Omental fat pad (tissue), 4 donors: ENCODE data around the gene ODAD4. TPM values are rescaled to one million over a fixed set of nuclear protein-coding genes. Genes with fewer than 3 reads are reported as not detected.

Source experiments
- ATAC-seq: fragments of 150-250 bp; one replicate; pipeline ENCODE4 v1.9.1; 2016; ENCODE audit warnings: mild to moderate bottlenecking, moderate library complexity; ENCODE audit not compliant: low FRiP score
- DNase-seq: peaks from one replicate; pipeline ENCODE4 v3.0.0-alpha.2; 2019; ENCODE audit warnings: low spot score
- total RNA-seq, 4 donors: library from RNA; depleted of rRNA; stranded (reverse); fragments of >200 nt; gene quantifications; one replicate each; pipeline ENCODE4 v1.1.0, GENCODE V29; 2016
- TF ChIP-seq, protein P1 (sequence below), 3 donors: fragments of 450-650 bp; IDR thresholded peaks; one replicate each; pipeline ENCODE4 v1.5.1; 2016 to 2017; ENCODE audit warnings: antibody characterized with exemption in 3 of 3, mild to moderate bottlenecking in 3 of 3, moderate library complexity in 2 of 3

ODAD4 gene
- total RNA-seq, 4 donors from 2014 or later, result 0.19 to 0.96 (median 0.49) TPM

DNA sequence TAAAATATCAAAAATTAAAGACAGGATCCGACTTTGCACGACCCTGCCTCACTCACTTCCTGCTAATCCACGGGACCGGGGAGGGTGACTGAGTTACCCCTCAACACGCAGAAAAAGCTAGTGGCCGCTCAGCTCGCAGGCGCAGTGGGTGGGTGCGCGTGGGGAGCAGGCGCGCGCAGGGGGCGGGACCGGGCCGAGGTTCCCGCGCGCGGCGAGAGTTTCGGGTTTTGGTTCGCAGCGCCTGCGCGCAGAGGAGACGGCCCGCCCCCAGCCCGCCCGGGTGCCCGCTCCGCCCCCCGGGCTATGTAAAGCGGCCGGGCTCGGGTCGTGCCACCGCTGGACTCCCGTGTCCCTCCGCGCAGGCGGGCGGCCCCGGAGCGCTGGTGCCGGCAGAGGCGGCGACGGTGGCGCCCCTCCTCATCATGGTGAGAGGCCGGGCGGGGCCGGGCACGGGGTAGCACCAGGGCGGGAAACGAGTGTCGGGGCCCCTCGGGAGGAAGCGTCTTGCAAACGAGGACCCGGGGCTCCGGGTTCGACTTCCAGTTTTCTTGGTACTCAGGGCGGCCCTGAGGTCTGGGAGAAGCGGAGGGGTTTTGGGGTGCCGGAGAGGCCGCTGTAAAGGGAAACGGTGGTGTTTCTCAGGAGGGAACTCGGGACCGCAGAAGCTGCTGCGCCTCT, 36.2 kb downstream of the ODAD4 start, which contains the start of gene CNP:
Gene CNP, plus strand, starts transcription at position 333 of the 678 bp plus-strand sequence. Its CDS starts 90 bp downstream, at position 423.
- TF ChIP-seq, protein P1, sequence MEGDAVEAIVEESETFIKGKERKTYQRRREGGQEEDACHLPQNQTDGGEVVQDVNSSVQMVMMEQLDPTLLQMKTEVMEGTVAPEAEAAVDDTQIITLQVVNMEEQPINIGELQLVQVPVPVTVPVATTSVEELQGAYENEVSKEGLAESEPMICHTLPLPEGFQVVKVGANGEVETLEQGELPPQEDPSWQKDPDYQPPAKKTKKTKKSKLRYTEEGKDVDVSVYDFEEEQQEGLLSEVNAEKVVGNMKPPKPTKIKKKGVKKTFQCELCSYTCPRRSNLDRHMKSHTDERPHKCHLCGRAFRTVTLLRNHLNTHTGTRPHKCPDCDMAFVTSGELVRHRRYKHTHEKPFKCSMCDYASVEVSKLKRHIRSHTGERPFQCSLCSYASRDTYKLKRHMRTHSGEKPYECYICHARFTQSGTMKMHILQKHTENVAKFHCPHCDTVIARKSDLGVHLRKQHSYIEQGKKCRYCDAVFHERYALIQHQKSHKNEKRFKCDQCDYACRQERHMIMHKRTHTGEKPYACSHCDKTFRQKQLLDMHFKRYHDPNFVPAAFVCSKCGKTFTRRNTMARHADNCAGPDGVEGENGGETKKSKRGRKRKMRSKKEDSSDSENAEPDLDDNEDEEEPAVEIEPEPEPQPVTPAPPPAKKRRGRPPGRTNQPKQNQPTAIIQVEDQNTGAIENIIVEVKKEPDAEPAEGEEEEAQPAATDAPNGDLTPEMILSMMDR (IDR thresholded peaks at IDR 0.05), result no peak
- peak; percentile 69 for DNase-seq
- peak; percentile 89 for ATAC-seq

DNA sequence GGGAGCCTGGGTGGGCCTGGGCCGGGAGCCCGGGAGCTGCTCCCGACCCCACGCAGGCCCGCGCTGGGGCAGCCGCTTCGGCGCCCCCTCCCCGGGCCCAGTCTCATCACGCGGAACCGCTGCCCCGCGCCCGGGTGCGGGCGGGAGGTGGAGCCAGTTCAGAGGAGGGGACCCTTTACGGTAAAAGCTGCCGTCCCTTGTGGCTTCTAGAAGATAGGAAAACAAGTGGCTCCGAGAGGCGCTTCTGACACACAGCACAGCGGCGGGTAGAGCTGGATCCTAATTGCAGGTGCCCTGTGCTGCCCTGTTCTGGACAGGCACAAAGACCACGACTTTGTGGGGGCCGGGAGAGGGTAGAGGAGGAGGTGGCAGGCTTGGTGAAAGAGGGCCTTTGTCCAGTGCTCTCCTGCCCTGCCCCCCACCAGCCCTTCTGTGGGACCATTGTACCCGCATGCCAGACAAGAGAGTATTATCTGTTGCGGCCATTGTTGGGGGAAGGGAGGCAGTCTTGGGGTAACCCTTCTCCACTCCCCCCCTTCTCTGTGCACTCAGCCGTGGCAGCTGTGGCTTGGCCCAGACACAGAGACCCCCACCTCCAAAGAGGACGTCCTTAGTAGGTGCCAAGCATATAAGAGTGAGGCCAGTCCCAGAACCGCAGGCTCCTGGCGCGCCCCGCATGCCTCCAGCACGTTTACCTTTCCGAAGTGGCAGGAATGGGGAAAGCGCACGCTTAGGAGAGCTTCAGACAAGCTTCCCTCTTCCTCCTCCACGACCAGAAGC, 36.9 kb downstream of the ODAD4 start:
- TF ChIP-seq, protein P1 (IDR thresholded peaks at IDR 0.05), result no peak
- ATAC-seq (peak; percentile 15), DNase-seq (no peak)

DNA sequence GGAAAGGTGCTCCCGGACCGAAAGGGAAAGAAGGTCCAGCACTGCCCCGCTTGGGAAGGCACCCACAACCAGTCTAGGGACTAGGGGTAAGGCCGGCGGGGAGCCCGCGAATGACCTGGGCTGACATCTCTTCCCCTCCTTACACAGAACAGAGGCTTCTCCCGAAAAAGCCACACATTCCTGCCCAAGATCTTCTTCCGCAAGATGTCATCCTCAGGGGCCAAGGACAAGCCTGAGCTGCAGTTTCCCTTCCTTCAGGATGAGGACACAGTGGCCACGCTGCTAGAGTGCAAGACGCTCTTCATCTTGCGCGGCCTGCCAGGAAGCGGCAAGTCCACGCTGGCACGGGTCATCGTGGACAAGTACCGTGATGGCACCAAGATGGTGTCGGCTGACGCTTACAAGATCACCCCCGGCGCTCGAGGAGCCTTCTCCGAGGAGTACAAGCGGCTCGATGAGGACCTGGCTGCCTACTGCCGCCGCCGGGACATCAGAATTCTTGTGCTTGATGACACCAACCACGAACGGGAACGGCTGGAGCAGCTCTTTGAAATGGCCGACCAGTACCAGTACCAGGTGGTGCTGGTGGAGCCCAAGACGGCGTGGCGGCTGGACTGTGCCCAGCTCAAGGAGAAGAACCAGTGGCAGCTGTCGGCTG, 37.6 kb downstream of the ODAD4 start:
- no peak for DNase-seq
- ATAC-seq, result no peak
- TF ChIP-seq, protein P1 (IDR thresholded peaks at IDR 0.05), result no peak

DNA sequence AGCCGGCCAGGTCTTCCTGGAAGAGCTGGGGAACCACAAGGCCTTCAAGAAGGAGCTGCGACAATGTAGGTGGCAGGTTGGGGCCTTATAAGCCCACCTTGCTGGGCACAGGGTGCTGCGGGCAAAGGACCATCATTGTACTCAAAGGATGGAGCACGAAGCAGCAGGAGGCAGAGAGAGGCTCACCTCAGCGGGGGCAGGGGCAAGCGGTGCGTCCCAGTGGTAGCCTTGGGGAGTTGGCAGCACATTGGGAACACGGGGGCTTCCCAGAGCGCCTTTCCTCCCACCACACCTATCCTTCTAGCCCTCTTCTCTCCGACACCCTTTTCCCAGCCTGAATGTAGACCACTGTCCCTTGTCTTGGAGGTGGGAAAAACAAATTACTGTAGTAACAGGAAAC, 38.3 kb downstream of the ODAD4 start:
- no peak for DNase-seq
- TF ChIP-seq, protein P1 (IDR thresholded peaks at IDR 0.05), result no peak
- no peak for ATAC-seq

DNA sequence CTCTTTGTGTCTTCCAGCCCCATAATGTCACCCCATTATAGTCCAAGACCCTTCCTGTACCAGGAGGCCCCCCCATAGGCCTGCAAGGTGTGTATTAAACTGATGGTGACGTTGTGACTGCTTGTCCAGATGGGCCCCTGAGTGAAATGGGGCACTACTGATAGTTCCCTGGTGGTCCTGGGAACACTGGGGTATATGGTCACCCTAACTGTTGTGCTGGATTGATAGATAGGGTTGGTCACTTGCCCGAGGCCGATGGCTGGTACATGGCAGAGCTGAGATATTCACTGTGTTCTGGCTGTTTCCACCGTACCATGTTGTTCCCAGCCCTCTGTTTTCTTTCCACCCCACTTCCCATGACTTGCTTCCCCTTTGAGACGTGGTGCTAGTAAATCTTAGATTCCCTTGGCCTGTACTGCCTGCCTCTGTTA, 40.5 kb downstream of the ODAD4 start:
- TF ChIP-seq, protein P1 (IDR thresholded peaks at IDR 0.05), result no peak

GRCh38 chr17:41971721-41972523, 41.5 kb downstream of the ODAD4 start:
- ATAC-seq (no peak), DNase-seq (no peak)
- TF ChIP-seq, protein P1 (IDR thresholded peaks at IDR 0.05), result no peak

More for the DNA sequence above, 40.5 kb downstream of the ODAD4 start:
- DNase-seq, result no peak
- ATAC-seq, result no peak
